A549 (cell line): Measurements from ENCODE around the gene EFHC1.

Experiments
- MAX ChIP-seq: IDR thresholded peaks from 2 replicates; pipeline ENCODE4 v1.6.1; 2012
- POLR2AphosphoS2 ChIP-seq: conservative IDR thresholded peaks from 2 replicates; pipeline ENCODE4 v1.6.1; 2012; ENCODE audit warnings: low read length, improper control_type of control experiment, inconsistent platforms
- RFX5 ChIP-seq: fragments of 450-650 bp; IDR thresholded peaks from 2 replicates; pipeline ENCODE4 v1.7.1; 2014; ENCODE audit warnings: antibody characterized with exemption, mild to moderate bottlenecking, moderate library complexity
- TF ChIP-seq, protein P1 (sequence below): fragments of 450-650 bp; IDR thresholded peaks from 2 replicates; pipeline ENCODE4 v1.6.1; 2014; ENCODE audit warnings: antibody characterized with exemption
- TF ChIP-seq, protein P2 (sequence below): fragments of >200 bp; sonication (Bioruptor Twin); formaldehyde crosslinking; IDR thresholded peaks from 3 replicates; pipeline ENCODE4 v1.5.1; 2016

- TF ChIP-seq, protein P1, sequence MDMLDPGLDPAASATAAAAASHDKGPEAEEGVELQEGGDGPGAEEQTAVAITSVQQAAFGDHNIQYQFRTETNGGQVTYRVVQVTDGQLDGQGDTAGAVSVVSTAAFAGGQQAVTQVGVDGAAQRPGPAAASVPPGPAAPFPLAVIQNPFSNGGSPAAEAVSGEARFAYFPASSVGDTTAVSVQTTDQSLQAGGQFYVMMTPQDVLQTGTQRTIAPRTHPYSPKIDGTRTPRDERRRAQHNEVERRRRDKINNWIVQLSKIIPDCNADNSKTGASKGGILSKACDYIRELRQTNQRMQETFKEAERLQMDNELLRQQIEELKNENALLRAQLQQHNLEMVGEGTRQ = no peak
- TF ChIP-seq, protein P2, sequence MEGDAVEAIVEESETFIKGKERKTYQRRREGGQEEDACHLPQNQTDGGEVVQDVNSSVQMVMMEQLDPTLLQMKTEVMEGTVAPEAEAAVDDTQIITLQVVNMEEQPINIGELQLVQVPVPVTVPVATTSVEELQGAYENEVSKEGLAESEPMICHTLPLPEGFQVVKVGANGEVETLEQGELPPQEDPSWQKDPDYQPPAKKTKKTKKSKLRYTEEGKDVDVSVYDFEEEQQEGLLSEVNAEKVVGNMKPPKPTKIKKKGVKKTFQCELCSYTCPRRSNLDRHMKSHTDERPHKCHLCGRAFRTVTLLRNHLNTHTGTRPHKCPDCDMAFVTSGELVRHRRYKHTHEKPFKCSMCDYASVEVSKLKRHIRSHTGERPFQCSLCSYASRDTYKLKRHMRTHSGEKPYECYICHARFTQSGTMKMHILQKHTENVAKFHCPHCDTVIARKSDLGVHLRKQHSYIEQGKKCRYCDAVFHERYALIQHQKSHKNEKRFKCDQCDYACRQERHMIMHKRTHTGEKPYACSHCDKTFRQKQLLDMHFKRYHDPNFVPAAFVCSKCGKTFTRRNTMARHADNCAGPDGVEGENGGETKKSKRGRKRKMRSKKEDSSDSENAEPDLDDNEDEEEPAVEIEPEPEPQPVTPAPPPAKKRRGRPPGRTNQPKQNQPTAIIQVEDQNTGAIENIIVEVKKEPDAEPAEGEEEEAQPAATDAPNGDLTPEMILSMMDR = no peak
- no peak for TF ChIP-seq MAX
- TF ChIP-seq POLR2AphosphoS2 = no peak
- TF ChIP-seq RFX5 = no peak
Measured at GRCh38 chr6:52389626-52390360, 30.3 kb upstream of the EFHC1 start.
